Activated CD4-positive, alpha-beta T cell treated with anti-CD3 and anti-CD28 coated beads for 24 hours (primary cell): ENCODE results near the gene OR51I1.
A peak's percentile ranks its signal among the peaks of the same experiment; 100 is the strongest.

Experiments used
- DNase-seq, 2 donors: peaks; one replicate each; pipeline ENCODE4 v3.0.0-alpha.2; 2020; ENCODE audit warnings: low read depth in 2 of 2

Gene OR51I1, protein sequence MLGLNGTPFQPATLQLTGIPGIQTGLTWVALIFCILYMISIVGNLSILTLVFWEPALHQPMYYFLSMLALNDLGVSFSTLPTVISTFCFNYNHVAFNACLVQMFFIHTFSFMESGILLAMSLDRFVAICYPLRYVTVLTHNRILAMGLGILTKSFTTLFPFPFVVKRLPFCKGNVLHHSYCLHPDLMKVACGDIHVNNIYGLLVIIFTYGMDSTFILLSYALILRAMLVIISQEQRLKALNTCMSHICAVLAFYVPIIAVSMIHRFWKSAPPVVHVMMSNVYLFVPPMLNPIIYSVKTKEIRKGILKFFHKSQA

DNA sequence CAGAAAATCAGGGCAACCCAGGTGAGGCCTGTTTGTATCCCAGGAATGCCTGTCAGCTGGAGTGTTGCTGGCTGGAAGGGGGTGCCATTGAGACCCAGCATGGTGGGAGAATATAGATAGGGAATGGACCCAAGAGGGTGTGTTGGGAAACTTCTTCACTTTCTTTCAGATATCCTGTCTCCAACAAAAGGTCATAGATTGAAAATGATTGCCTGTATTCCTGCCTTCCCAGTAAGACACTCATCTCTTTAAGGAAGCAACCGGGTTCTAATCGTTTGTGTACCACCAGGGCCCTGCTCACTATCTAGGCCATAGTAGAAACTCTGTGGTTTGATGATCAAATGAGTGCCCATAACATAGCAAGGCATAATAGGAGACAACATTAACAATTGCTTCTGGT lies at the start of gene OR51I1:
OR51I1 (minus strand) TSS at position 101 of the 400 bp plus-strand sequence; CDS start at position 101, 0 bp downstream.
- DNase-seq = no peak

DNA sequence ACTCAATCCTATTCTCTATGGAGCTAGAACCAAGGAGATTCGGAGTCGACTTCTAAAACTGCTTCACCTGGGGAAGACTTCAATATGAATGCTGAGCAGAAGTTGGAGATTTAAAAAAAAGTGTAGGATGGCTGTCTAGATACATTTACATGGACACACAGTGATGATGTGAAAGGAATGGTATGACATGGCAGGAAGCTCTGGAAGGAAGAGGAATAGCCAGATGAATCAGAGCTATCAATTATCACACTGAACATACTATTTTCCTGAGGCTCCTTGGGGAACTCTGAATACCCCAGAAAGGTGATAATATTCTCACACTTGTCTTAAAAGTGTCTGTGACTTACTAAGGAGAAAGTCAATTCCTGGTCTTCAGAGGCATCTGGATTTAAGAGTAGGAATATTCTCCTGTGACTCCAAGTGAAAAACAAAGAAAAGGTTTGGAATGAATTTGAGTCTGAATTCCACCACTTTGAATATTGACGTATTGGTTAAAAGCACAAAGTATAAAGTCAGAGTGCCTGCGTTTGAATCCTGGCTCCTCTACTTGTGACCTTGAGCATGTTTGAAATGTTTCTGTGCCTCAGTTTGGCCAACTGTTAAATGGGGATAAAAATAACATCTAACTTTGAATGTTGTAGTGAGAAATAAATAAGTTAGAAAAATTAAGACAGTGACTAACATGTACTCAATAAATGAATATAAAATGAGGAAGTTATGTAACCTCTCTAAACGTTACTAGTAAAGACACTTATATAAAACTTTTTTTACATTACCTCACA lies 48.5 kb upstream of the OR51I1 start:
- DNase-seq = no peak

DNA sequence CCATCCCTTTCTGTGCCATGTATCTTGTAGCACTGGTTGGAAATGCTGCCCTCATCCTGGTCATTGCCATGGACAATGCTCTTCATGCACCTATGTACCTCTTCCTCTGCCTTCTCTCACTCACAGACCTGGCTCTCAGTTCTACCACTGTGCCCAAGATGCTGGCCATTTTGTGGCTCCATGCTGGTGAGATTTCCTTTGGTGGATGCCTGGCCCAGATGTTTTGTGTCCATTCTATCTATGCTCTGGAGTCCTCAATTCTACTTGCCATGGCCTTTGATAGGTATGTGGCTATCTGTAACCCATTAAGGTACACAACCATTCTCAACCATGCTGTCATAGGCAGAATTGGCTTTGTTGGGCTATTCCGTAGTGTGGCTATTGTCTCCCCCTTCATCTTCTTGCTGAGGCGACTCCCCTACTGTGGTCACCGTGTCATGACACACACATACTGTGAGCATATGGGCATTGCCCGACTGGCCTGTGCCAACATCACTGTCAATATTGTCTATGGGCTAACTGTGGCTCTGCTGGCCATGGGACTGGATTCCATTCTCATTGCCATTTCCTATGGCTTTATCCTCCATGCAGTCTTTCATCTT lies 47.6 kb upstream of the OR51I1 start:
- no peak for DNase-seq

DNA sequence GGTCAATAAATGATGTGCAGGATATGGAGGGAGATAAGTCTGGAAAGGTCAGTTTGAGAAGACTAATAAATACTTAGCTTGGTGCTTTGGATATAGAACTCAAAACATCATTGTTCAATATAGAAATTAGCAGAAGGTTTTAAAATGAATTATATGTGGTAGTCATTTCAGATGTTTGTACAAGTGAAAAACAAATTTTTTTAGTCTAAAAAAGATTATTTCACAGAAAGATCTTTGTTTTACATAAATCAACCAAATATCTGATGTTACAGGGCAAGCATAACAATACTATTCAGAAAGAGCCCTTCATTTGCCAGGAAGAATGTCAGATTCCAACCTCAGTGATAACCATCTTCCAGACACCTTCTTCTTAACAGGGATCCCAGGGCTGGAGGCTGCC lies 47.1 kb upstream of the OR51I1 start, which contains the start of gene OR52D1:
OR52D1 (plus strand) TSS at position 301 of the 400 bp plus-strand sequence; CDS start at position 323, 22 bp downstream.
- DNase-seq = no peak

DNA sequence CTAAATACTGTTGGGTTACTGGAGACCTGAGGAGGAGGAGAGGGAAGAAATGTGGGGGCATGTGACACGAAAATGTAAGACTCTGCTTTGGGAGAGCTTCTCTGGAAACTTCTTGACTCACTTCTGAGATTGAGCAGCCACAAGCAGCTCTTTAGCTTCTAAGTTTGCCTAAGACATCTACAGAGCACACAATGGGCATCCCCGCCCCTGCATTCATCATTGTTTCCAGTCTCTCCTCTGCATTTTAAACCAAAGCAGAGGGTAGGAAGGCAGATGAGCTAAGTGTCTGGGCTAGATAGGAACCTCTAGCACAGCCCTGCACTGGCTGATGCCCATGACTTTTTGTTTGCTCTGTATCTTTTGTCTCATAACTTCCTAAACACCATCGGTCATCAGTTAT lies 45.1 kb upstream of the OR51I1 start:
- no peak for DNase-seq

DNA sequence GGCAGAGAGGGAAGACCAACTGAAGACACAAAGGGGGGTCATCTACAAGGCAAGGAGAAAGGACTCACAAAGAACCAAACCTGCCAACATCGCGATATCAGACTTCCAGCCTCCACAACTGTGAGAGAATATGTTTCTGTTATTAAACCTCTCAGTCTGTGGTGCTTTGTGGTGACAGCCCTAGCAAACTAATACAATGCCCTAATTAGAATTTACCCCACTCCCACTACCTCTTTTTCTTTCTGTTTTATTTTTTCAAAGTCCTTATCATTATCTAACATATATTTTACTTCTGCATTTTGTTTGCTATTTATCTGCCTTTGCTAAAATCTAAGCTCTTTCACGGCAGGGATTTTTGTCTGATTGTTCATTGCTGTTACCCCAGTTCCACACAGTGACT lies 44.7 kb upstream of the OR51I1 start:
- DNase-seq = no peak

DNA sequence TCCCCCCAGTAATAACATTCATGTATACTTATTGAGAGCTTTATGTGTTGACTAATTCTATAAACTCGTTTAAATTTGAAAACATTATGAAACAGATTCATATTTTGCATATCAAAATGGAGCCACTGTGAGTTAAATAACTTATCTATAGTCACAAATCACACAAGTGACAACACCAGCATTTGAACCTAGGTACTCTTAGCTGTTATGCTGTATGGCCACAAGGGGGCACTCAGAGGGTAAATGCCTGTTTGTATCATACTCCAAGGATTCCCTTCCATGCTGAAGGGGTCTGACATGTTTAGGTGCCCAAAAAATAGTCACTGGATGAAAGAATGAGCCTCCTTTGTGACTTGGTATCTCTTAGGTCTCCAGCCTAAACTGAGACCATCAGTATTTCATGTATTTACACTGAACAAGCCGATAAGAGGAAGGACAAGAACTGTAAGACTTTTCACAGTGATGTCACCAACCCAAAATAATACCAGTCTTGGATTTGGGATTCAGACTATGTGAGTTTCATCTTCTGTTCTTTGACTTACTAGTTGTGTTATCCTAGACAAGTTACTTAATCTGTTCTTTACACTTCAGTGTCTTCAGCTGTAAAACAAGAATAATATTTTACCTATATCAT lies 35.0 kb upstream of the OR51I1 start:
- peak; percentile 5 to 23 for DNase-seq

DNA sequence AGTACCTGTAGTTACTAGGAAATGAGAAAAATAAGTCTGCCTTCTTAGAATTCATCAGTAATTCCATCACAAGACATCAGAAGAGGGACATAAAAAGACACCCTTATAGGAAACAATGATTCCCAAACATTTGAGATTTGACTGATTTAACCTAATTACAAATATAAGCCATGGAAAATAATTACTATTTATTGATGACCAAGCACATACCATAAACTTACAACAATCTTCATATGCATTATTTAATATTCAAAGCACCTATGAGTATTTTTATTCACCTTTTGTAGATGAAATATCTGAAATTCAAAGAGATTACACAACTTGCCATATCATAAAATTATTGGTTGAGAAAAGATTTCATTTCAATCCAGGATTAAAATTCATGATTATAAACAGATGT lies 32.6 kb upstream of the OR51I1 start:
- DNase-seq = no peak

DNA sequence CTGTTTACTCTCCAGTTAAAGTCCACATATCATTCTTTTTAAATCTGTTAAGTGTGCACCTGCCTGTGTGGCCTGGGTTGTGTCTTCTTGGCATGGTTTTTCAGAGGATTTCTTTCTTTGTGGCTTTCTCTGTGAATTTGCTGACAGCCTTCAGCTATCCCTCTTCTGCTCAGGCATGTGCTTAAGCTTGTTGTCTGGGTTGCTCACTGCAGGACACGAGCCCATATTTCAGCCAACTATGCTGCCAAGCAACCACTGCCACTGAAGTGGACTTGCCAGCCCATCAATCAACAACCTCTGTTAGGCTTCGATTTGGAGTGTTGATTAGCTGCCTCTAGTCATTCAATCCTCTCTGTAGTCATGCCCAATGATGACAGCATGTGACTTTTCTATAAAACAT lies 26.2 kb upstream of the OR51I1 start:
- DNase-seq = no peak

DNA sequence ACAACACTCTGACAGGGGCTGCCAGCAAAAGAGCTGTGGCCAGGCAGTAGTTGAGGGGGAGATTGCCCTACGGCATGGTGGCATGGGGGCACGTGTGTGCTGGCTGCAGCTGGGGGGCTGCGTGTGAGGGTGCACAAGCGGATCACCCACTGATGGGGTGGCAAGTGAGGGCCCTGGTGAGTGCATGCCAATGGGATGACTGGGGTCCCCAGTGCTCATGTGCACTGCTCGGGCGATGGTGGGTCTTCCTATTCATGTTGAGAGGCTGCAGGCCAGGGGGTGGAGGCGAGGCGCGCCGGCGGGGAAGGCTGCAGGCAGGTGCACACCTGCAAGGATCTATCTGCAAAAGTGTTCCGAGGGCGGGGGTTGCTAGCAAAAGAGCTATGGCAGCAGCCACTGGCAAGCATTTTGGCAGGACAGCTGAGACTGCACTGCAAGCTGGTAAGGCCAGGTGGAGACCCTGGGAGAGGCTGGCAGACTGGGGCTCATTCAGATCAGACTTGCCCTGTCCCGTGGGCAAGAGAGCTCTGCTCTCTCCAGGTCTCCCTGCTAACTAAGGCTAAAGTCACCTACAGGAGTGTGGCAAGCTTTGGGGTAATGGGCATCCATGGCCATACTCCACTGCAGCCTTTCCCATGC lies 19.8 kb upstream of the OR51I1 start:
- DNase-seq = no peak

DNA sequence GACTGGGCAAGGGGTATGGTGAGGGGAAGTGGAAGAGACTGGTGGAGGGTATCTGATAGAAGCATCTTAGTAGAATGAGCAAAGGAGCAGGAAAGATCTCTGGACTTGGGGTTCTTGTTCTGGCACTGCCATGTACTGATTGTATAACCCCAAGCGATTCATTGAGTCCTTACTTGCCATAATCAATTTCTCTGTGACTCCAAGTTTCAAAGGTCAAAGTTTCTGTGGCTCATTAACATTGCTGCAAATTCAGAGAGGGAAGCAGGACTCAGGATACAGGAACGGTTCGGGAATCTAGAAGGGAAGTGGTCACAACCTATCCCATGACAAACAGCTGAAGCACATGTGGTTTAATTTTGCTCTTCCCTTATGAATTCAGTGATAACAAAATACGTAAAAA lies 8.1 kb upstream of the OR51I1 start:
- no peak for DNase-seq

DNA sequence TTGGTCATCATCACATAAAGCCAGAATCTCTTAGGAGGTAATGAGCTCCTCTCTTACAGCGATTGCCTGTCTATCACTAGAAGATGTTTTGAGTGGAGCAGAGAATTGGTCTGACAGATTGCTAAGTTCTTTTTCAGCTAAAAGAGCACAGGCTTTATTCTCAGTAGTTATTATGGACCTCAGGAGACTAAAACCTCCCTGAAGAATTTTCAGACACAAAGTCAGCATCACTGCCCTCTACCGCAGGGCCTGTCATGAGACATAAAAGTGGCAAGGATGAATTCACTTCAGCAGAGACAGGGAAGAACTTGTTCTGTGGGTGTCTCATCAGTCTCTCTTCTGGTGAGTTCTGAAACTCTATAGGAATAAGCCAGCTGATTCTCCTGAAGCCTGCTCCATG lies 7.7 kb upstream of the OR51I1 start, which contains the start of gene OR51I2:
OR51I2 (plus strand) TSS at position 301 of the 400 bp plus-strand sequence. CDS start 4,166 bp downstream, outside the sequence.
- DNase-seq = no peak

DNA sequence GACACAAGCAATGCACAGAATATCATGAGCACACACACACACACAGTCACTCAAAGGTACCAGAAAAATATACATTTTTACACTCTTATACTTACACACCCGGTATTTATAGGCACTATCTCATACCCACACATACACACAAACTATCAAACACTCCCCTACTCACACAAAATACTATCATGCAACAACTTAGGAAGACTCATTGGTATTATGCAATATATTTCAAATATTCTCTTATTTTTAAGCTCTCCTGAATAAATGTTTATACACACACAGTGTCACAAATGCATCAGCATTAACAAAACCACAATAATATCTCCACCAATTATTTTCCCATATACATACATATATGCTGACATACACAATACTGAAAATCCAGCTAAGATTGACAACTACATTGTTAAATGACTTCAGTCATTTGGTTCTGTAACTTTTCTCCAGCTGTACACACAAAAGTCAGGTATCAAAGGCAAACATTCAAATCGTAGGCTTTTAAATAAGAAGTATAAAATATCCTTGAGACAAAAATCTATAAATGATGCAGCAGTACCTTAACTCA lies 2.6 kb upstream of the OR51I1 start:
- DNase-seq = no peak

DNA sequence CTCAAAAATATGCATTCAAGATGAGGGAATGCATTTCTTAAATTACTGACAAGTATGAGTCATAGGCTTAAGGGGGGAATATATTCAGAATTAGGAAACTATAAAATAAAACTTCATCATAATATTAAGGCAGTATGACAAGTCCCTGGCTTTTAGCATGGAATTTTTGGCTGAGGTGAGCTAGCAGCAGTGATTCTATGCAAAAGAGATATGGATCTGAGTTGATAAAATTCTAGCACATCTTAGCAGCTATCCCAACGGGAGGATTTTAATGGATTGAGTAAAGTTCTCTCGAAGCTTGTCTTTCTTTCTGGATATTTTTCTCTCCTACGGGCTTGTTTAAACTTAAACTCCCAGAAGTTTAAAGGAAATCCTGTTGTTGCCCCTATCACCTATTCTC lies 18.2 kb downstream of the OR51I1 start:
- DNase-seq = no peak

DNA sequence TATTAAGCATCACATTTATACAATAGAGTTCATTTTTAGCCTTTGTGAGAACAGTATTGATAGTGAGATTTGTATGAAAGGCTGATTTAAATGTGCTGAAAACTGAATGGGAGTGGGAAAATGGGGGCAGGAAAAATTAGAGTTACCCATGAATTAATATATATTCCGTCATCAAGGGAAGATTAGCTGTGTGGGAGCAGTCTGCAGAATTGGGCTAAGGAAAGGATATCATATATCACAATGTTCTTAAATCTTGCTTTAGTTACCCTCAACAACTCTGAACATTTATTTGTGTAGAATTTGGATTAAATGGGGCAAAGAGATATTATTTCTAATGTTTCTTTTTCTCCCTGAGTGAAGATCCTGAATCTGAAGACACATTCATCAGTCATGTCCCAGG lies 19.5 kb downstream of the OR51I1 start, which contains the start of gene OR51Q1:
OR51Q1 (plus strand) TSS at position 301 of the 400 bp plus-strand sequence; CDS start at position 391, 90 bp downstream.
- no peak for DNase-seq

DNA sequence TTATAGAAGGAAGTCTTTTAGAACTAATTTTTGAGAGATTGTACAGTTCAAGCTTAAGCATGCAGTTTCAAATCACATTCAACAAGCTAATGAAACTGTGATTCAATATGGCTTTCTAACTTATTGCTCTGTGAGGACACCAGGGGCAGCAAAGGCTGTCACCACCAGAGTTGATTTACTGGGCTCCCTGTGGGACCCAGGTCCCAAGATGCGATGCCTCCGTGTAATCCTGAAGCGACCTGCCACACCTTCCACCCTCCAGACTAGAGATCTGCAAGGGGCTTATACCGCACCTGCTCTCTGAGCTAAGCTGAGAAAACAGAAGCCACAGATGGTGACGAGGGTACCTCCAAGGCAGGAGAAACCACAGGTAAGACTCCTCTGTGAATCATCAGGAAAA lies 20.3 kb downstream of the OR51I1 start:
- no peak for DNase-seq

DNA sequence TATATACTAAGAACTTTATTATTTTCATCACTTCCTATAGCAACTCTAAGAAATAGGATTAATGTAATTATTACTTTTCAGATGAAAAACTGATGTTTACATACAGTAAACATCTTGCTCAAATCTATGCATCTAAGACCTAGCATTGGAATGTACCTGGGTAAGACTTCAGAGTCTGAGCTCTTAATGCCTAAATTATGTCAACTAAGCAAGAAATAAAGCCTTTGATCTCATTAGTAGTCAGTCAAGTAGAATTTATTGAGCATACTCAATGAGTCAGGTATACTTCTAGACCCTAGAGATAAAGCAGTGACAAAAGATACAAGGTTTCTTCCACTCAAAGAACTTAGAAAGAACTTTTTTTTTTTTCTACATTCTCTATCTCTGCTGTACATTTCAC lies 36.1 kb downstream of the OR51I1 start:
- DNase-seq = no peak

DNA sequence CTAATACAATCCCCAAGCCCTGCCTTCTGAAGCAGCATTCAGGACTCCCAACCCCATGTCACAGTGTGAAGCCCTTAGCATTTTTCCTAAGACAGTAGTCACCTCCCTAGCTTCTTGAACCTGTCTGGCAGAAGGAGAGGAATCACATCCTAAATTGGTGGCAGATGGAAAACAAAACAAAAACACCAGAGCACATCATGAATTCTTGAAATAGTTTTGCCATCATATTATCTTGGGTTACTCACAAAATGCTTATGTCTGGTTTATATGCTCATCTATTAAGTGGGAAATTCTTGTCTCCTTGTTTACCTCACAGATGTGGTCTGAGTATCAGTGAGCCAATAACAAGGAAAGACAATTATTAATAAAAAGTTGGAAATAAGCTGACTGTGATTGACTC lies 42.4 kb downstream of the OR51I1 start:
- DNase-seq = no peak

DNA sequence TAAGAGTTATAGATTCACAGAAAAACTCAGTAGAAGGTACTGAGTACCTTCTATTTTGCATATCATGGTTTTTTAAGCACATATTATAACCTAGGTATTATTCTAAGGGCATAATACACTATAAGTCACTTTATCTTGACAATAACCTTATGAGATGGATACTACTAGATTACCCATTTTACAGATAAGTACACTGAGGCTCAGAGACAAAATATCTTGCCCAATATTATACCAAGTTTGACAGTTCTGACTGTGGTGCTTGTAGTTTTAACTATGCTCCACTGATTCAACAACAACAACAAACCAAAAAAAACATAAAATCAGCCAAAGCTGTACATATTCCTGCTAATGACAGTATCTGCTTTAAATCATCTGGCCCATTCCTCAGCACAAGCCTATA lies 47.2 kb downstream of the OR51I1 start:
- DNase-seq = no peak
